ENCODE measurements around the gene FKTN.

FKTN gene

GRCh38 chr9:105515811-105516413, 42.0 kb upstream of the FKTN start:
- TF ChIP-seq REST (IDR thresholded peaks at IDR 0.05; ENCODE audit: insufficient read depth in 1 of 2, low read depth in 2 of 2, low read length in 2 of 2) (no peak), POLR2AphosphoS5 (IDR thresholded peaks at IDR 0.05; ENCODE audit: low read depth, low read length) (no peak)

GRCh38 chr9:105531530-105531929, 26.4 kb upstream of the FKTN start:
- TF ChIP-seq SIN3A (IDR thresholded peaks at IDR 0.05; ENCODE audit: borderline replicate concordance, insufficient read depth, low read length) (no peak), FOXP2 (optimal IDR thresholded peaks at IDR 0.05; ENCODE audit: borderline replicate concordance, extremely low read depth, extremely low read length, insufficient read depth) (no peak), POLR2AphosphoS5 (IDR thresholded peaks at IDR 0.05; ENCODE audit: low read depth, low read length) (no peak), REST (IDR thresholded peaks at IDR 0.05; ENCODE audit: insufficient read depth in 1 of 2, low read depth in 2 of 2, low read length in 2 of 2) (no peak), TAF1 (IDR thresholded peaks at IDR 0.05; ENCODE audit: borderline replicate concordance, insufficient read depth, low read length) (no peak)

- no peak for TF ChIP-seq POLR2AphosphoS5 (IDR thresholded peaks at IDR 0.05; ENCODE audit: low read depth, low read length)
- no peak for TF ChIP-seq FOXP2 (optimal IDR thresholded peaks at IDR 0.05; ENCODE audit: borderline replicate concordance, extremely low read depth, extremely low read length, insufficient read depth)
- TF ChIP-seq REST (IDR thresholded peaks at IDR 0.05; ENCODE audit: insufficient read depth in 1 of 2, low read depth in 2 of 2, low read length in 2 of 2) = no peak
- TF ChIP-seq TAF1 (IDR thresholded peaks at IDR 0.05; ENCODE audit: borderline replicate concordance, insufficient read depth, low read length) = no peak
- no peak for TF ChIP-seq SIN3A (IDR thresholded peaks at IDR 0.05; ENCODE audit: borderline replicate concordance, insufficient read depth, low read length)
Measured at GRCh38 chr9:105535920-105536668, 21.8 kb upstream of the FKTN start.

GRCh38 chr9:105539452-105539851, 18.5 kb upstream of the FKTN start:
- TF ChIP-seq POLR2AphosphoS5 (IDR thresholded peaks at IDR 0.05; ENCODE audit: low read depth, low read length) (no peak), SIN3A (IDR thresholded peaks at IDR 0.05; ENCODE audit: borderline replicate concordance, insufficient read depth, low read length) (no peak), FOXP2 (optimal IDR thresholded peaks at IDR 0.05; ENCODE audit: borderline replicate concordance, extremely low read depth, extremely low read length, insufficient read depth) (no peak), REST (IDR thresholded peaks at IDR 0.05; ENCODE audit: insufficient read depth in 1 of 2, low read depth in 2 of 2, low read length in 2 of 2) (no peak), TAF1 (IDR thresholded peaks at IDR 0.05; ENCODE audit: borderline replicate concordance, insufficient read depth, low read length) (no peak)

Measured in PFSK-1 (cell line).